ENCODE measurements around the gene CHST11. TPM values are rescaled to one million over a fixed set of nuclear protein-coding genes. Genes with fewer than 3 reads are reported as not detected.

The CHST11 gene
- total RNA-seq, 1 donor from 2014 or later, result 46.2 TPM

- no peak overlapping the region for H3K27ac ChIP-seq
- H3K4me1 ChIP-seq, result peaks cover 19% of the 10 kb centered on the region
Observed at GRCh38 chr12:104502217-104502616, 45.5 kb downstream of the CHST11 start.

GRCh38 chr12:104502638-104503037 is 45.9 kb downstream of the CHST11 start:
- no peaks in the 10 kb centered on the region for H3K9me3 ChIP-seq
- TF ChIP-seq CTCF (IDR thresholded peaks at IDR 0.05), result no peak

More at GRCh38 chr12:104502217-104502616, 45.5 kb downstream of the CHST11 start:
- DNase-seq (no peak), ATAC-seq (no peak)
- Histone ChIP-seq H3K9me3 (no peaks in the 10 kb centered on the region), H3K4me3 (no peak overlapping the region), H3K27me3 (ENCODE audit: low read depth) (no peaks in the 10 kb centered on the region), H3K36me3 (no peaks in the 10 kb centered on the region)
- intact Hi-C loops (cut with DNase I), result no loop called here
- TF ChIP-seq CTCF (IDR thresholded peaks at IDR 0.05), result no peak

GRCh38 chr12:104503191-104503590 is 46.4 kb downstream of the CHST11 start:
- intact Hi-C loops (cut with DNase I), result no loop called here
- H3K9me3 ChIP-seq, result no peaks in the 10 kb centered on the region
- no peaks in the 10 kb centered on the region for H3K27me3 ChIP-seq (ENCODE audit: low read depth)
- H3K36me3 ChIP-seq, result no peaks in the 10 kb centered on the region
- no peak for TF ChIP-seq CTCF (IDR thresholded peaks at IDR 0.05)
- ATAC-seq, result no peak
- H3K4me1 ChIP-seq, result peaks cover 15% of the 10 kb centered on the region
- H3K4me3 ChIP-seq, result no peak overlapping the region
- H3K27ac ChIP-seq, result no peak overlapping the region
- DNase-seq, result no peak

More at GRCh38 chr12:104502638-104503037, 45.9 kb downstream of the CHST11 start:
- intact Hi-C loops (cut with DNase I), result no loop called here
- no peak overlapping the region for H3K27ac ChIP-seq
- no peaks in the 10 kb centered on the region for H3K27me3 ChIP-seq (ENCODE audit: low read depth)
- no peak overlapping the region for H3K4me3 ChIP-seq
- no peaks in the 10 kb centered on the region for H3K36me3 ChIP-seq
- DNase-seq (no peak), ATAC-seq (no peak)
- peaks cover 15% of the 10 kb centered on the region for H3K4me1 ChIP-seq

- DNase-seq (no peak), ATAC-seq (no peak)
- Histone ChIP-seq H3K36me3 (no peaks in the 10 kb centered on the region), H3K9me3 (no peaks in the 10 kb centered on the region), H3K27ac (no peak overlapping the region), H3K4me3 (no peak overlapping the region), H3K27me3 (ENCODE audit: low read depth) (no peaks in the 10 kb centered on the region), H3K4me1 (peaks cover 15% of the 10 kb centered on the region)
- no peak for TF ChIP-seq CTCF (IDR thresholded peaks at IDR 0.05)
- intact Hi-C loops (cut with DNase I), result no loop called here
Observed at GRCh38 chr12:104504146-104504545, 47.4 kb downstream of the CHST11 start.

GRCh38 chr12:104505095-104505818 is 48.5 kb downstream of the CHST11 start:
- H3K4me1 ChIP-seq, result peaks cover 20% of the 10 kb centered on the region
- TF ChIP-seq CTCF (IDR thresholded peaks at IDR 0.05), result no peak
- H3K27me3 ChIP-seq (ENCODE audit: low read depth), result no peaks in the 10 kb centered on the region
- H3K4me3 ChIP-seq, result no peak overlapping the region
- intact Hi-C loops (cut with DNase I), result no loop called here
- H3K36me3 ChIP-seq, result no peaks in the 10 kb centered on the region
- no peak overlapping the region for H3K27ac ChIP-seq
- no peaks in the 10 kb centered on the region for H3K9me3 ChIP-seq
- no peak for DNase-seq
- ATAC-seq, result no peak

Data from lower lobe of right lung (tissue), 2 donors.